Measurements from ENCODE around the gene RNF128.

DNA sequence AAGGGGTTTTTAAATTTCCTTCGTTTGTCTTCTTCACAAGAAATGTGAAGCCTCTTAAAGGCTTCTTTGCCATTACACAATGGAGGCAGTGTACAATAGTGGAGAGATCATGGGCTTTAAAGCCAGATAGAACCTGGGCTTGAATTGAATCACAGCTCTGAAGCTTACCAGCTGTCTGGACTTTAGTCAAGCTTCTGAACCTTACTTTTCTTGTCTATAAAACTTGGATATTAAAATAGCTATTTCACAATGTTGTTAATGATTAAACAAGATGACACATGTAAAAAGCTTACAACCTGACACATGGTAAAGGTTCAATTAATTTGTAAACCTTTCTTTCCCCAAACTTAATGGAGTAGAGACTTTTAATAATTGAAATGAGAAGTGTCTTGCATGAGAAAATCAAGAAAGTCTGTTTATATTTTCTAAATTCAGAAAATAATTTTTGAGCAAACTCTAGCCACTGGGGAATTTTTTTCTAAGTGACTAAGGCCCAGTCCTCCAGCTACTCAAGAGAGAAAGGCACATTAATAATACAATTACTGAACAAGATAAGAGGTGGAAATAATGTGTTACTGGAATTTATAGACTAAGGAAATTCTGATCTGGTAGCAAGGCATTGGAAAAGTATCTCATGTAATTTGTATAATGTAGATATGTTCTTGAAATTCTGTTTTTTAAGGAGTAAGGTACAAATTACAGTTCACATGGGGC lies 54.3 kb downstream of the RNF128 start:
- no peak for TF ChIP-seq POLR2A (IDR thresholded peaks at IDR 0.05; ENCODE audit: low read length)
- no peak for TF ChIP-seq GATA1 (IDR thresholded peaks at IDR 0.05; ENCODE audit: low read depth, low read length)

Measured in erythroblast (primary cell).